ENCODE results near the gene ZNF235. TPM values are rescaled to one million over a fixed set of nuclear protein-coding genes. Genes with fewer than 3 reads are reported as not detected.

ZNF235 gene
- total RNA-seq, 2 experiments from 2014 or later, result 2.4 TPM

DNA sequence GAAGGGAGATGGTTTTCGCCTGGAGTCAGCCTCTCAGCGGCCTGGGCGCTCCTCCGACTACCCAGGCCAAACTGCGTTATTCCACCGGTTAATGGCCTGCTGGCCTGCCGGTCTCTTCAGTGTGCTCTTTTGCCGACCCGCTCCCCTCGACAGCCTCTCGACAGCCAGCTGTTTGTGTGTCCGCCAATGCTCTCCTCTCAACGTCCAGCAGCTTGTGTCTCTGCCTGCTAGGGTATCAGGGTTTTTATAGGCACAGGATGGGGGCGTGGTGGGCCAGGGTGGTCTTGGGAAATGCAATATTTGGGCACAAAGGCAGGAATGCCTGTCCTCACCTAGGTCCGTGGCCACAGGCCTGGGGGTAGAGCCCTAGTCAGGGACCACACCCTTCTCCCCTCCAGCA, 1.5 kb upstream of the ZNF235 start:
- TF ChIP-seq, protein P1, sequence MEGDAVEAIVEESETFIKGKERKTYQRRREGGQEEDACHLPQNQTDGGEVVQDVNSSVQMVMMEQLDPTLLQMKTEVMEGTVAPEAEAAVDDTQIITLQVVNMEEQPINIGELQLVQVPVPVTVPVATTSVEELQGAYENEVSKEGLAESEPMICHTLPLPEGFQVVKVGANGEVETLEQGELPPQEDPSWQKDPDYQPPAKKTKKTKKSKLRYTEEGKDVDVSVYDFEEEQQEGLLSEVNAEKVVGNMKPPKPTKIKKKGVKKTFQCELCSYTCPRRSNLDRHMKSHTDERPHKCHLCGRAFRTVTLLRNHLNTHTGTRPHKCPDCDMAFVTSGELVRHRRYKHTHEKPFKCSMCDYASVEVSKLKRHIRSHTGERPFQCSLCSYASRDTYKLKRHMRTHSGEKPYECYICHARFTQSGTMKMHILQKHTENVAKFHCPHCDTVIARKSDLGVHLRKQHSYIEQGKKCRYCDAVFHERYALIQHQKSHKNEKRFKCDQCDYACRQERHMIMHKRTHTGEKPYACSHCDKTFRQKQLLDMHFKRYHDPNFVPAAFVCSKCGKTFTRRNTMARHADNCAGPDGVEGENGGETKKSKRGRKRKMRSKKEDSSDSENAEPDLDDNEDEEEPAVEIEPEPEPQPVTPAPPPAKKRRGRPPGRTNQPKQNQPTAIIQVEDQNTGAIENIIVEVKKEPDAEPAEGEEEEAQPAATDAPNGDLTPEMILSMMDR (IDR thresholded peaks at IDR 0.05), result no peak
- H3K4me3 Mint-ChIP-seq, result no peak overlapping the region
- DNase-seq (no peak), ATAC-seq (ENCODE audit: poor library complexity) (no peak)
- peaks cover 0 to 3% of the 10 kb centered on the region in 2 experiments for H3K27me3 ChIP-seq (ENCODE audit: control insufficient read depth in 1 of 2, insufficient read depth in 2 of 2, low read length in 2 of 2)
- peaks cover 32% of the 10 kb centered on the region for H3K36me3 Mint-ChIP-seq (ENCODE audit: low read depth)
- peaks cover 5% of the 10 kb centered on the region for H3K27me3 Mint-ChIP-seq
- intact Hi-C loops (cut with DNase I, micrococcal nuclease), result loop anchor here in 1 of 2 experiments (5.0 to 10.0 kb wide), 3 partner anchors 191 to 304 kb away; partner anchors contain the start of genes ZNF180, ZNF225 and ZNF230
- no peak overlapping the region for H3K4me3 ChIP-seq (ENCODE audit: low read length)
- H3K4me1 ChIP-seq (ENCODE audit: insufficient read depth, low read length), result peaks cover 19% of the 10 kb centered on the region
- CTCF ChIA-PET, result no interaction called here
- POLR2A ChIA-PET, result no interaction called here
- no peak overlapping the region for H3K27ac Mint-ChIP-seq
- peaks cover 7% of the 10 kb centered on the region for H3K36me3 ChIP-seq (ENCODE audit: insufficient read depth, low read length)
- H3K4me1 Mint-ChIP-seq (ENCODE audit: low read depth), result peaks cover 12% of the 10 kb centered on the region
- H3K9me3 Mint-ChIP-seq, result peaks cover 8% of the 10 kb centered on the region
- H3K9me3 ChIP-seq (ENCODE audit: control insufficient read depth in 1 of 2, insufficient read depth in 1 of 2, low read length in 2 of 2), result peaks cover 4 to 15% of the 10 kb centered on the region in 2 experiments
- H3K27ac ChIP-seq (ENCODE audit: low read depth in 1 of 2, low read length in 2 of 2), result no peak overlapping the region

DNA sequence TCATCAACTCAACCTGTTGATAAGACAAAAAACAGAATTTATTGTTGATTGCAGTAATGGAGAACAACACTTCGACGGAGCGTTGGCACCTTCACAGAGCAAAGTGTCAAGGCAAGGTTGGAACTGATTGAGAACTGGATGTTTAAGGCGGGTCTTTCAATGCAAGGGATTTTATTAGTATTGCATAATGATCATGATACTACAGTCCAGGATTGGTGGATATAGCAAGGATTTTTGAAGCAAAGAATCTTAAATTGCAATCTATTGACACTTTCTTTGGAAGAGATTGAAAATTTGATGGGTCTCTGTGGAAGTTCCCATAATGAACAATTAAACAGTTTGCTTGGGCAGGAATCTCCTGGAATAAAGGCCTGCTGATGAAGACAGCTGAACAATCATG, 632 bp upstream of the ZNF235 start:
- Histone ChIP-seq H3K4me3 (ENCODE audit: low read length) (peak overlapping the region; percentile 96), H3K27me3 (ENCODE audit: control insufficient read depth in 1 of 2, insufficient read depth in 2 of 2, low read length in 2 of 2) (peaks cover 0 to 2% of the 10 kb centered on the region in 2 experiments), H3K4me1 (ENCODE audit: insufficient read depth, low read length) (peaks cover 19% of the 10 kb centered on the region), H3K27ac (ENCODE audit: low read depth in 1 of 2, low read length in 2 of 2) (no peak overlapping the region), H3K36me3 (ENCODE audit: insufficient read depth, low read length) (peaks cover 14% of the 10 kb centered on the region), H3K9me3 (ENCODE audit: control insufficient read depth in 1 of 2, insufficient read depth in 1 of 2, low read length in 2 of 2) (peaks cover 2 to 14% of the 10 kb centered on the region in 2 experiments)
- Mint-ChIP-seq H3K27ac (peak overlapping the region; percentile 11), H3K36me3 (ENCODE audit: low read depth) (peaks cover 41% of the 10 kb centered on the region), H3K27me3 (peaks cover 5% of the 10 kb centered on the region), H3K9me3 (peaks cover 8% of the 10 kb centered on the region), H3K4me1 (ENCODE audit: low read depth) (peaks cover 12% of the 10 kb centered on the region), H3K4me3 (peak overlapping the region; percentile 92)
- ATAC-seq (ENCODE audit: poor library complexity) (no peak), DNase-seq (no peak)
- intact Hi-C loops (cut with DNase I, micrococcal nuclease), result loop anchor here in 1 of 2 experiments (2.0 to 10.0 kb wide), 5 partner anchors 93 to 303 kb away; partner anchors contain the start of genes ZNF180, ZNF225, ZNF226 and ZNF227
- TF ChIP-seq, protein P1 (IDR thresholded peaks at IDR 0.05), result no peak
- ChIA-PET CTCF (no interaction called here), POLR2A (interaction anchor here (0.8 to 1.0 kb wide), 4 partner anchors 93 to 254 kb away, joined by 3 to 5 read pairs (median 4); partner anchors contain the start of genes ZNF180, ZNF223 and ZNF227)

DNA sequence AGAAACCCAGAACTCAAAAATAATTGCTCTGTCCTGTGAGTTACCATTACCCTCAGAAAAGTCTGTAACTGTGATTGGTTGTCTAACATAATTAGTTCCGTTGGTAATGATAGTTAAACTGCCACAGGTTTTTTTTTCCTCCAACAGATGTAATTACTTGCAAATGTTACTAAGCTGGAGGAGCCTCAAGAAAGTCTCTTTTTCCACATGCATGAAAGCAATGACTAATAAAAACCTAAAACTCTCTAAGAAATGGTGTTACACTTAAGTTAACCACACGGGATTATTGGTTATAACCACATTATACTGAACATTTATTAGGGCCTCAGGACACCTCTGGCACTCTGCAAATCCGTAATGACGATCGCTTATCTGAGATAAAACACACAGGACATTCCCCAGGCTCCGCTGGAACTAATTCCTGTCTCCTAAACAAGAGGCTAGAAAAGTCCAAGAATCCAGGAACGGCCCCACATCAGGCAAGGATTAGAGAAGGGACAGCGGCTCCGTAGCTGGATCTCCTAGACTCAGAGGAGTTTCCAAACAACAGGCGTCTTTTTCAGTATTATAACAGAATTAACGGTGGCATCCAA, 753 bp downstream of the ZNF235 start:
- TF ChIP-seq, protein P1 (IDR thresholded peaks at IDR 0.05), result no peak
- Mint-ChIP-seq H3K36me3 (ENCODE audit: low read depth) (peaks cover 54% of the 10 kb centered on the region), H3K27ac (peak overlapping the region; percentile 11), H3K4me1 (ENCODE audit: low read depth) (peaks cover 18% of the 10 kb centered on the region), H3K9me3 (peaks cover 8% of the 10 kb centered on the region), H3K4me3 (peak overlapping the region; percentile 92), H3K27me3 (peaks cover 5% of the 10 kb centered on the region)
- POLR2A ChIA-PET, result no interaction called here
- CTCF ChIA-PET, result no interaction called here
- Histone ChIP-seq H3K9me3 (ENCODE audit: control insufficient read depth in 1 of 2, insufficient read depth in 1 of 2, low read length in 2 of 2) (peaks cover 0 to 11% of the 10 kb centered on the region in 2 experiments), H3K36me3 (ENCODE audit: insufficient read depth, low read length) (peaks cover 28% of the 10 kb centered on the region), H3K4me1 (ENCODE audit: insufficient read depth, low read length) (peaks cover 19% of the 10 kb centered on the region), H3K27ac (ENCODE audit: low read depth in 1 of 2, low read length in 2 of 2) (no peak overlapping the region), H3K4me3 (ENCODE audit: low read length) (peak overlapping the region; percentile 96), H3K27me3 (ENCODE audit: control insufficient read depth in 1 of 2, insufficient read depth in 2 of 2, low read length in 2 of 2) (no peaks in the 10 kb centered on the region)
- no peak for DNase-seq
- ATAC-seq (ENCODE audit: poor library complexity), result no peak
- intact Hi-C loops (cut with DNase I, micrococcal nuclease), result loop anchor here in 1 of 2 experiments (2.0 to 10.0 kb wide), 4 partner anchors 91 to 367 kb away; partner anchors contain the start of genes ZNF225, ZNF226, ZNF227 and ZNF45
